Epithelial cell of esophagus (primary cell): ENCODE results near the gene SLC2A5.

Source experiments
- DNase-seq: peaks from one replicate; pipeline ENCODE4 v3.0.0; 2010; ENCODE audit warnings: low read depth
- H3K4me3 ChIP-seq: 2 replicates; pipeline ENCODE4 v1.5.1; 2011; ENCODE audit warnings: mild to moderate bottlenecking, low read length, control low read depth
- TF ChIP-seq, protein P1 (sequence below): IDR thresholded peaks from 2 replicates; pipeline ENCODE4 v1.5.1; 2011; ENCODE audit warnings: low read depth, mild to moderate bottlenecking, low read length, control low read depth, inconsistent platforms; ENCODE audit not compliant: insufficient read depth; ENCODE audit errors: missing control alignments

The SLC2A5 gene

DNA sequence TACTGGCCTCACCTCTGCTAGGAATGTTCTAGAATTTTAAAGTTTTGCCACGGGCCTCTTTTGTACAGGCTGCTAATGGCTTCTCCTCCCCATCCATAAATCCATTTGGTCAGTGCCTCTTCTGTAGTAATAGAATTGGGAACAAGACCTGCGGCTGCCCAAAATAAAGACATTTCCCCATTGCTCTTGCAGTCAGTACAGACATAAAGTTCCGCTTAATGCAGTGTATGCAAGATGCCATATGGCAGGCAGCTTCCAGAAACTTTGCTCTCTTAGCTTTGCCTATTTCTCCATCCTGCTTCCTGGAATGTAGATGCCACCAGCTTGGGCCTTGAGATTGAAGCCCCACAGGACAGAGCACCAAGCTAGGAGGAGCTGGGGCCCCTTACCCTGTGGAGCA is 3.7 kb upstream of the SLC2A5 start:
- DNase-seq, result no peak
- TF ChIP-seq, protein P1, sequence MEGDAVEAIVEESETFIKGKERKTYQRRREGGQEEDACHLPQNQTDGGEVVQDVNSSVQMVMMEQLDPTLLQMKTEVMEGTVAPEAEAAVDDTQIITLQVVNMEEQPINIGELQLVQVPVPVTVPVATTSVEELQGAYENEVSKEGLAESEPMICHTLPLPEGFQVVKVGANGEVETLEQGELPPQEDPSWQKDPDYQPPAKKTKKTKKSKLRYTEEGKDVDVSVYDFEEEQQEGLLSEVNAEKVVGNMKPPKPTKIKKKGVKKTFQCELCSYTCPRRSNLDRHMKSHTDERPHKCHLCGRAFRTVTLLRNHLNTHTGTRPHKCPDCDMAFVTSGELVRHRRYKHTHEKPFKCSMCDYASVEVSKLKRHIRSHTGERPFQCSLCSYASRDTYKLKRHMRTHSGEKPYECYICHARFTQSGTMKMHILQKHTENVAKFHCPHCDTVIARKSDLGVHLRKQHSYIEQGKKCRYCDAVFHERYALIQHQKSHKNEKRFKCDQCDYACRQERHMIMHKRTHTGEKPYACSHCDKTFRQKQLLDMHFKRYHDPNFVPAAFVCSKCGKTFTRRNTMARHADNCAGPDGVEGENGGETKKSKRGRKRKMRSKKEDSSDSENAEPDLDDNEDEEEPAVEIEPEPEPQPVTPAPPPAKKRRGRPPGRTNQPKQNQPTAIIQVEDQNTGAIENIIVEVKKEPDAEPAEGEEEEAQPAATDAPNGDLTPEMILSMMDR, result no peak
- H3K4me3 ChIP-seq, result no peak overlapping the region

DNA sequence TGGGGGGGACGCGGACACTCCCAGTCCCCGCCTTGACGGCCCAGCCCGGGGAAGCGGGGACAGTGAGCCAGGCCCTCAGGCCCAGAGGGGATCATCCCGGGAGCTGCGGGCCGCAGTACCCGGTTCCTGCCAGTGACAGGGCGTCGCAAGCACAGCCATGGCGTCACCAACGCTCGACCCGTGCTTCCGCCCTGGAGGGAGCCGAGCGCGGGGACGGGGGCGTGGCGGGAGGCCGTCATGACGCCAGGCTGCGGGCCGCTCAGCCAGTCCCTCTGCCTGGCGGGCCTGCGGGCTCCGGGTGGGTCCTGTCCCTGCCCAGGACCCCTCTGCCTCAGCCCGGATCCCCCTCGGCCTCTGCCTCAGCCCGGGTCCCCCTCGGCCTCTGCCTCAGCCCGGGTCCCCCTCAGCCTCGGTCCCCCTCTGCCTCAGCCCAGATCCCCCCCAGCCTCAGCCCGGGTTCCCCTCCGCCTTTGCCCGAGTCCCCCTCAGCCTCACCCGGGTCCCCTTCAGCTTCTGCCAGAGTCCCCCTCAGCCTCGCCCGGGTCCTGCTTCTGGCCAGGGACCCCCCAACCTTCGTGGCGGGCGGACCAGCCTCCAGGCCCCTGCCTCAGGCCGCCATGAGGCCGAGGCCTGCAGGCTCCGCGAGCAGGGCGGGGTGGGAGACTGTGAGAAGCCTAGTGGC is 2.3 kb upstream of the SLC2A5 start:
- no peak overlapping the region for H3K4me3 ChIP-seq
- TF ChIP-seq, protein P1, result no peak
- DNase-seq, result no peak

DNA sequence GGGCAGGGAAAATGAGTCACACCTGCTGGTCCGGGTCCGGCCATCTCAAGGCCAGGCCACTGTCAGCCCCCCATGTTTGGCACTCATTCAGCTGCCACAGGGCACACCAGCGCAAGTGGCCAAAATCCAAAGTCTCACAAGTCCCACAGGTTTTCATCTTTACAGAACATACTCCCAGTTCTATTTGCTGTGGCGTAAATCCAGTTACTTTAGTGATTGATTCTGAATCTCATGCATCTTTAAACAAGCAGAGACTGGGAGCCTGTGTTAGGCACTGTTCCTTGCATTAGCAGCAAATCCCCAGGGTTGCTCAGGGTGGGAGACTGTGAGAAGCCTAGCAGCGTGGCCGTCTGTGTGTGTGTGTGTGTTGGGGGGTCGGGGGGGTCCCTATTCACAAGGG is 1.1 kb upstream of the SLC2A5 start:
- TF ChIP-seq, protein P1, result no peak

DNA sequence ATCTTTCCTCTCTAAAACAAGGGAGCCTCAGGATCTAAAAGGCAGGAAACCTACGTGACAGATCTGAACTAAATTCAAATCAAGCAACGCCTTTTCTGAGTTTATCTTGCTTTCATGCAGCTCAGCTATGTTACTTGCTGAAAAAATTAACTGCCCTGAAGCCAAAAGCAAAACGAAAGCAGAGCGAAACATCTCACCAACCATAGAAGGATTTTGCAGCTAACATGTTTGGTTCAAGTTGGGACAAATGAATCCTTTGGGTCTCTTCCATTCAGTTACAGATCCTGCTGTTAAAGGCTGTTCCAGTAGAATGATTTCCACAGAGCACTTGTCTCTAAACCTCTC is 482 bp downstream of the SLC2A5 start:
- DNase-seq, result peak; percentile 27
- no peak overlapping the region for H3K4me3 ChIP-seq
- TF ChIP-seq, protein P1, result no peak

More for the DNA sequence above, 1.1 kb upstream of the SLC2A5 start:
- no peak overlapping the region for H3K4me3 ChIP-seq
- no peak for DNase-seq

DNA sequence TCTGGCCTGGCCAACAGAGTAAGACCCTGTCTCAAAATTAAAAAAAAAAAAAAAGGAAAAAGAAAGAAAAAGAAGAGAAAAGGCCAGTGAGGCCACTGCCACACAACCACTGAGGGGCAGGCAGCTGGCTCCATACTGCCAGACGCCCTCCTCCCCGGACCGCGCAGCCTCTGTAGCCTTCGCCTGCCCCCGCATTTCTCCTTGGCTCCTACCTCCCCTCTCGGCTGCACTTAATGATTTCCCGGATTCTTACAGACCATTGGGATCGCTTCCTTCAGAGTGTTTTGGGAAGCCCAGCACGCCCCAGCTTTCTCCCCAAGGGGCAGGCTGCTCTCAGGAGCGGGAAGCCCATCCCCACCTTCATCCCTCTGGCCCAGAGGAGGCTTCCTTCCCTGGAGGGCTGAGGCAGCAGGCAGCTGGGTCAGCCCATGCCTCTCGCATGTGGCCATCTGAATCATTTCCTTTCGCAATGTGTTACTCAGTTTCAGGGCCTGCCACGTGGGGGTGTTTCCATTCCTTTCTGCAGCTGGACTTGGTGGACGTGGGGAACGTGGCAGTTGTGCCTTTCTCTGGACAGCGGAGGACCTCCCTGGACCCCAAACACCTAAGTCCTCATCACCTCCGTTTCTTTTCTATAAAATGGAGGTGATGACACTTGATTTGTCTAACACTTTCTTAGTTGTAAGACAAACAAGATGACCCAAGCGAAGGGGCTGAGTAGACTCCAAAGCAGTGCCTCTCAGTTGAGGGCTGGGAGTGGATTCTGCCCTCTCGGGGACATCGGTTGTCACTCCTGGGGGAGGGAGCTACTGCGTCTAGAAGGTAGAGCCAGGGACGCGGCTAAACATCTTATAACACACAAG is 2.3 kb downstream of the SLC2A5 start:
- DNase-seq, result peak; percentile 81
- H3K4me3 ChIP-seq, result no peak overlapping the region
- TF ChIP-seq, protein P1, result no peak

DNA sequence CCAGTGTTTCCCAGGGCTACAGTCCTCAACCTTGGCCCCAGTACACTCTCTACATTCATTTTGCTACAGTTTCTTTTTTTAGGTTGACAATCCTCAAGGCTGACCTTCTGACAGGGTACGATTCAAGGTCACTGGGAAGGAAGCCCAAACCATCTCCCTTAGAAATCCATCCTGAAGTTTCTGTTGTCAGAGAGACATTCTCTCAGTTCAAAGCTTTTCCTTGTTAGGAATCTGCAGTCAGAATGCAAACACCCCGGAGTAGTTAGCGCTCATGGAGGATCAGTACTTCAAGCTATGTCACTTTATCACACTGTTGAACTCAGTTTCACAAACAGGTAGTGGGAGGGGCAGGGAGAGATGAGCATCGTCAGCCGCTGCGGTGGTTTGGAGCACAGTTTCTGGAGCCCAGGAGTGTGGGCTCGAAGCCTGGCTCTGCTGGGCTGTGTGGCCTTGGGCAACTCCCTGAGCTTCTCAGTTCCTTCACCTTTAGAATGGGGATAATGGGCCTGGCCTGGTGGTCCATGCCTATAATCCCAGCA is 4.2 kb downstream of the SLC2A5 start:
- no peak overlapping the region for H3K4me3 ChIP-seq
- TF ChIP-seq, protein P1, result no peak
- DNase-seq, result no peak
